SK-MEL-5 (cell line): ENCODE data around the gene POLL. TPM values are rescaled to one million over a fixed set of nuclear protein-coding genes. Genes with fewer than 3 reads are reported as not detected.
"Not testable (repeated sequence)": the region's sequence is repeated elsewhere in the genome, so short reads cannot be mapped to it uniquely, and the experiment has no call there.

Experiments used
- DNase-seq: peaks from one replicate; pipeline ENCODE4 v3.0.0-alpha.2; 2016; ENCODE audit warnings: low read depth, low spot score
- in situ Hi-C: cut with HindIII; loops from 2 replicates; pipeline ENCODE4 v1.10.0; 2016; ENCODE audit warnings: low sequenced_read_pairs, high pct_unique_total_duplicates, low pct_unique_long_range_greater_than_20kb
- total RNA-seq: library from RNA; depleted of rRNA; stranded (reverse); fragments of >200 nt; shearing (Covaris generic); gene quantifications from 2 replicates; pipeline ENCODE4 v1.2.3, GENCODE V29; 2014

The POLL gene
- total RNA-seq, 1 experiment from 2014 or later: 8.3 TPM

GRCh38 chr10:101614663-101615524 lies 26.8 kb upstream of the POLL start:
- in situ Hi-C loops: no loop called here

GRCh38 chr10:101613646-101614045 lies 25.6 kb upstream of the POLL start:
- in situ Hi-C loops: no loop called here
- DNase-seq: no peak

More at GRCh38 chr10:101614663-101615524, 26.8 kb upstream of the POLL start:
- DNase-seq: no peak

DNA sequence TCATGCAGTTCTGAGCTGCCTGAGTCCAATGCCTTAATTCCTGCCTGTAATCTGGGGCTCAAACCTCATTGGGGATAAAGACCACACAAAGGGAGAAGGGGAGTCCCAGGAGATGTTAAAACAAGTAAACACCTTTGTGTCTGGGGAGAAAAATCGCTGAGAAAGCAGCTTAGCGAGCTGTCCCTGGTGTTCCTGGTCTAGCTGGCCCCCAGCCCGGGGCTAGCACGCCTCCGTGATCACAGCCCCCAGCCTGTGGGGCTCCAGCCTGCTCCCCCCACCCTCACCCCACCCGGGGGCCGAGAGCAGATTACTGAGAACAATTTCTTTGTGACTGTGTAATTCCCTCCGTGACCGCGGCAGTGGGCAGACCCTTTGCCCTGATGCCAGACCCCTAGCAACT lies 24.8 kb upstream of the POLL start:
- no peak for DNase-seq
- in situ Hi-C loops: no loop called here

- in situ Hi-C loops: no loop called here
- DNase-seq: no peak
These were observed 24.0 kb upstream of the POLL start for GRCh38 chr10:101612086-101612485.

DNA sequence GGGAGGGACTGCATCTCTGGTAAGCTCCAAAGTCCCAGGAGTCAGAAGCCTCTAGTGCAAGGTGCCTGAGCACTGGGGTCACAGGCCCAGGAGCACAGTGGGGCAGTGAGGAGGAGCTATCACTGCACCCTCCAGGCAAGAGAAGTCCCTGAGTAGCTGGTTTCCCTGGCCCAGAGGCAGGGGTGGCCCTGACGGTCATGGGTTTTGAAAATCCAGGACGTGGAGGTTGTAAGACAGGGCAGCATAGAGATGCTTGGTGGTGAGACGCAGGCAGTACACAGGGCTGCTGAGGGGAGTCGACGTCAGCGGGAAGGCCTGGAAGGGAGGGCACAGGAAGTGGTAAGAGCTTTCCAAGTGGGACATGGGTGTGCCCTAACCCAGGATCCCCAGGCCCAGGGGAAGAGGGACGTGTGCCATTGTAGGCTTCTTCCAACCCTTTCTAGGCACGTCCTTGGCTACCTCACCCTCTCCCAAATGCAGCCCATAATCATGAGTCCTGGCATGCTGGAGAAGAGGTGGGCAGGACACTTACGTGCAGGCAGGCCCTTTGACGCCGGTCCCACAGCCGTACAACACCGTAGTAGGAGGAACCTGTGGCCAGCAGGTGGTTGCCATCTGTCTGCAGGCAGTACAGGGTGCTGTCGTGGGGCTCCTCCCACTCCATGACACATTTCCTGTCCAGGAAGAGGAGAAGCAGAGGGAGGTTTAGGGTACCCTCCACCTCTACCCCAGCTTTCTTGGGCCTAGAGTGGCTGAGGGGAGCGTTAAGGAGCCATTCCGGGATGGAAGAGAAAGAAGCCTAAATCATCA lies 23.2 kb upstream of the POLL start:
- in situ Hi-C loops: no loop called here
- no peak for DNase-seq

GRCh38 chr10:101609481-101609880 lies 21.4 kb upstream of the POLL start:
- DNase-seq: no peak
- in situ Hi-C loops: no loop called here

DNA sequence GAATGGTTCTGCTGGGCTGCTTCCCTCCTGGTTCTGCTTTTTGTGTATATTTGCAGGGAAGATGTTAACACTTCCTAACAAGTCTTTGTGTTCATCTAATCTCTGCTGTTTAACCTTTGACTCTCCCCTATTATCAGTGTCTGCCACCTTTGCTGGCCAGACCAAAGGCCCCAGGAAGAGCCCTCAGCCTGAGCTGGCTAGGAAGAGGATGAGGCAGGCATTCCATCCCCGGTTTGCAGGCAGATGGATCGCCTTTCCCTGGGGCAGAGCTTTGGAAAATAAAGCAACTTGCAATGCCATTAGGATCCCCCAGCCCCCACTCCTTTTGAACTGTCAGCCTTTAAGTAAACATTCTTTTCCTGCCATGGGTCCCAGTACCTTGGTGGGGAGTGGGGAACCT lies 19.1 kb upstream of the POLL start:
- in situ Hi-C loops: no loop called here
- no peak for DNase-seq

DNA sequence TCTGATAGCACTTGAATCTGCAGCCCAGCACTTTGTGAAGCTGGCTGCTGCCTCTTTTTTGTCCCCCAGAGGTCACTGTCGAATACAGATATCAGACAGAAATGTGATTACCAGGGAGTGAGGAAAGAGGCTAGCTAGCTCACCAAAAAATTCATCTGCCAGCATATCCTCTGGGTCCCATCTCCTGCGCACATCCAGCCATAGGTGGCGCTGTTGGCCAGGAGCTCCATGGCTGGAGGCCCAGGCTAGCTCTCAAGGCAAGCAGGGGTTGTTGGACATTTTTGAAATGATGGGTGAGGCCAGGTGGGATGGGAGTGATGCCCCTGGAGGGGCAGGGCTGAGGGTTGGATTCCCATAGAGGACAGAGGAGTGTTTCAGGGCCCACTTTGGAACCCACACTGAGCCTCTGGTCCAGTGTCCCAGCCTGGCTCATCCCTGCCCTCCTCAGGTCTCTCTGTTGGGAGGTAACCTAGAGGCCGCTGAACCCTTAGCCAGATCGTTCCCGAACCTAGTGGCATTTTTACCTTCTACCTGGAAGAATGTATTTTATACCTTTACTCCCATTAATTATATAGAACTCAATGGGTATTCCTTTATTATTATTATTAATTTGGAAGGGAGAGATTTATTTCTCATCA lies 14.8 kb upstream of the POLL start:
- in situ Hi-C loops: no loop called here
- DNase-seq: peak; percentile 91

DNA sequence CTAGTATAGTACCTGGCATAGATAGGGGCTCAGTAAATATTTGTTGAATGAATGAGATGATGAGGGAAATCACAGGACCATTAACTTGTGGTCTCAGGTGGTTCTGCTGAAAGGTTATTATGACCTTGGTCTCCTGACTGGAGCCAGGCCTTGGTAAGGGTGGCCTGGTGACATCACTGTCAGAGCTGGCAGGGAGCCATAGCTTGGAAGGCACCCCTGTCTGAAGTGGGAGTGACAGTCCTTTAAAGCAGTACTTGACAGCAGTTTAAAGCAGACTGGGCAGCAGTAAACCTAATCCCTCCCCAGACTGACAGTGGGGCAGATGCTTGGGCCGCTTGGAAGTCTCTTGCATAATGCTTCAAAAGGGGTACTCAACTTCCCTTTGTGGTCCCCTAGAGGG lies 13.5 kb upstream of the POLL start:
- in situ Hi-C loops: no loop called here
- no peak for DNase-seq

DNA sequence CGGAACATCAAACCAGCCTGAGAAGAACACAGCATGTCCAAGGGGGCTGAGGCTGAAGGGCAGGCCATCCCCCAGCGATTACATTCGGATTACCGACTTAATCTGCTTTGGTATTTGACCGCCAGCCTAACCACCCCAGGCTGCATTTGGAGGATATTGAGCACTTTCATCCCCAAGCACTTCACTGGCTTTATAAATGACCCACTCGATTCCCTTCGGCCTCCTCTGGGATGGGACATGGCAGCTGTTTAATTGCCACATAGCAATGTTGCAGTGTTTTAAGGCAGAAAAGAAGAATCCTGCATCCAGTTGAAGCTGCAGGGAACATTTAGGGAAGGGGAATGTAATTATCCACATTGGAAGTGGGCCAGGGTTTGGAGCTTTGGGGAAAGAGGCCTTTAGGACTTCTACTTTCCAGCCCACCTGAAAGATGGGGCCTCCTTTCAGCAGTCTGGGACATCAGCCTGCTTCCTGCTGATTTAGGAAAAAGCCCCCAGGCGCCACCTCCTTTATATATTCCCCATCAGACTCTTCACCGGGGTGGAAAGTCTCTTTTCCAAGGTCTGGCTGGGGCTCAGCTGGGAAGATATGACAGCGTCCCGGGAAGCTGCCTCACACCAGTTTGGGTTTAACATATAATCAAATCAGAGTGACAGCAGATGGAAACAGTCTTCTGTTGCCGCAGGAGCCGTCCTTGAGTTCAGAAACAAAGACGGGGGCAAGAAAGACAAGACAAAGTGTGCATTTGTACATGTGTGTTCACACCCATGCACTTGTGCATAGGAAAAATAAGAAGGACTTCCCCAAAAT lies 9.2 kb upstream of the POLL start:
- DNase-seq: no peak
- in situ Hi-C loops: no loop called here

GRCh38 chr10:101595591-101596433 lies 7.8 kb upstream of the POLL start:
- DNase-seq: peak; percentile 27
- in situ Hi-C loops: no loop called here

DNA sequence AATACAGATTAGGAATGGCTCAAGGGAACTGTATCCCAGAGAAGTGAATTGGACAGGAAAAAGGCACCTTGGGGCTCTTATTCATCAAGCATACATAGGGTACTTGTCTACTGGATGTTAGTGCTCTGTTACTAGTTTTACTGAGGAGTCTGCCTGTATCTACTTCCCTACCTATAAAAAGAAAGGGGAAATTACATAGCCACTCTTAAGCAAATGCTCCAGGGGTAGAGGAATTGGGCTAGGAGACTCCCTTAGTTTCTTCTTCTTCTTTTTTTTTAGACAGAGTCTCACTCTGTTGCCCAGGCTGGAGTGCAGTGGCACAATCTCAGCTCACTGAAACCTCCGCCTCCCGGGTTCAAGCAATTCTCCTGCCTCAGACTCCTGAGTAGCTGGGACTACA lies 5.3 kb upstream of the POLL start:
- DNase-seq, in situ Hi-C loops: not testable (repeated sequence)

DNA sequence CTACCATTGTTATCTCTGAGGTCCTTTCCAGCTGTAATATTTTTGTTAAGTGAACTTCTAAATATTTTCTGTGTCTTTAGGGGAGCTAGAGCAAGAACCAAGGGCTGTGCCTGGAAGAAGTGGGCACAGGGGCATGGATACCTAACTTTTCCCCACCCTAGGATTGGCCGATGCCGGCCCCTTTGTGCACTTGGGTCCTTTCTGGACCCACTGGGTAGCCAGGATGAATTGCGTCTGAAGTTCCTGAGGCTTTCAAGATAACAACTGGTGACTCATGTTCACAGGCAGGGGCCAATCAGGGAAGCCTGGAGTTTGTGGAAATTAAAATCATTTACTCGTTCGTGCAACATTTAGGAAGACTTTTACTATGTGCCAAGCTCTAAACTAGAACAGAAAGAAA lies 822 bp upstream of the POLL start:
- in situ Hi-C loops: no loop called here
- DNase-seq: peak; percentile 49

- no peak for DNase-seq
- in situ Hi-C loops: no loop called here
These were observed 2.2 kb downstream of the POLL start for GRCh38 chr10:101585841-101586240.

DNA sequence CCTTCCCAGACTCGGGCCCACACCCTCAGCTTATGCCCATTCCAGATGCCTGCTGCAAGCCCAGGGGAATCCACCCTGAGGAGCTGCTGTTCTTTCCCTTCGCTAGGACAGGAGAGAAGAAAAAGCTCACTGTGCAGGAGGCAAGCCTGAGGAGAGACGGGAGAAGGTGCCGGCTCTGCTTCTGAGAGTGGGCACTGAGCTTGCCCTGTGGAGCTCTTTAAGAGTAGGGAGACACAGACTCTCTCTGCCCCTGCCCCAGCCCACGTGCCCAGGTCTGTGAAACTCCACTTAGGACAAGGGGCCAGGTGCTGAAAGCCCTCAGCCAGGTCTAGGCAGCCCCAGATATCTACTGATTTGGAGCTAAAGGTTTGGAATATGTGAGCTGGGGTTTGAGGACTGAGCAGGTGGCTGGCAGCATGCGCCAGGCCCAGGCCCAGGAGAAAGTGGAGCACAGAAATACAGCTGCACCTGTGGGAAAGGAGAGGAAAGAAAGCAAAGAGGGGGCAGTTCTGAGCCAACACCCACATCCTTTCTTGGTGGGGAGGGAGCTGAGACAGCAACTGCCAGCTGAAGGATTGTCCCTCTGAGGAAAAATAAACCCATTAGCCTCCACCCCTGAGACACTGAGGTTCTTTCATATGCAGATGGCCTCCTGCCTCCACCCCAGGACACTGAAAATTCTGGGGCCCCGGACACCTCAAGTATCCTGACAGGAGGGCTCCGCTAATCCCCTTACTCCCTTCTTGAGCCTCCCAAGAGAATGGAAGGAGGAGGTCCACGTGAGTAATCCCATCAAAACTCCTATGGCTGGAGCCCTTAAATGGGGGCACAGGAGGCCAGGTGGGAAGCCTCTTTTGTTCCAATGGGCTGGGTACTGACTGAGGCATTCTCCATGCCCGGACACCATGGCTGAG lies 7.3 kb downstream of the POLL start:
- DNase-seq: no peak
- in situ Hi-C loops: no loop called here

GRCh38 chr10:101579516-101579870 lies 8.6 kb downstream of the POLL start:
- DNase-seq: no peak
- in situ Hi-C loops: no loop called here
